Osteocyte (in vitro differentiated cells): ENCODE results near the gene NHSL2. TPM values are rescaled to one million over a fixed set of nuclear protein-coding genes. Genes with fewer than 3 reads are reported as not detected.

ENCODE experiments used
- DNase-seq: peaks from one replicate; pipeline ENCODE4 v3.0.0; 2021; ENCODE audit warnings: mixed read lengths; ENCODE audit not compliant: unreplicated experiment; ENCODE audit errors: extremely low spot score
- H3K27ac Mint-ChIP-seq: one replicate; pipeline ENCODE4 v1.8.0; 2021; ENCODE audit warnings: mild to moderate bottlenecking, mixed read lengths; ENCODE audit not compliant: unreplicated experiment
- H3K27me3 Mint-ChIP-seq: one replicate; pipeline ENCODE4 v1.8.0; 2021; ENCODE audit warnings: mixed read lengths; ENCODE audit not compliant: unreplicated experiment
- H3K36me3 Mint-ChIP-seq: one replicate; pipeline ENCODE4 v1.8.0; 2021; ENCODE audit warnings: mixed read lengths; ENCODE audit not compliant: unreplicated experiment
- H3K4me1 Mint-ChIP-seq: one replicate; pipeline ENCODE4 v1.8.0; 2021; ENCODE audit warnings: mixed read lengths; ENCODE audit not compliant: unreplicated experiment
- H3K4me3 Mint-ChIP-seq: one replicate; pipeline ENCODE4 v1.8.0; 2021; ENCODE audit warnings: mild to moderate bottlenecking, moderate library complexity, mixed read lengths; ENCODE audit not compliant: unreplicated experiment
- H3K9me3 Mint-ChIP-seq: one replicate; pipeline ENCODE4 v1.8.0; 2021; ENCODE audit warnings: mixed read lengths; ENCODE audit not compliant: unreplicated experiment
- CTCF ChIP-seq: fragments of 200-600 bp; sonication (generic); IDR thresholded peaks from 2 replicates; pipeline ENCODE4 v1.5.0; 2021; ENCODE audit warnings: antibody characterized with exemption, mild to moderate bottlenecking, moderate library complexity
- total RNA-seq: library from RNA; stranded (reverse); gene quantifications from 2 replicates; pipeline ENCODE4 v1.2.1, GENCODE V29; 2021

NHSL2 gene
- total RNA-seq, 1 donor from 2014 or later, result 7.3 TPM

- DNase-seq, result no peak
- no peak for TF ChIP-seq CTCF
- Mint-ChIP-seq H3K9me3 (peaks cover under 1% of the 10 kb centered on the region), H3K4me1 (no peaks in the 10 kb centered on the region), H3K27me3 (no peaks in the 10 kb centered on the region), H3K27ac (no peak overlapping the region), H3K4me3 (no peak overlapping the region), H3K36me3 (no peaks in the 10 kb centered on the region)
Observed at GRCh38 chrX:72081605-72082320, 171.1 kb downstream of the NHSL2 start.

GRCh38 chrX:72083291-72083690, 172.6 kb downstream of the NHSL2 start:
- TF ChIP-seq CTCF, result no peak
- Mint-ChIP-seq H3K27me3 (no peaks in the 10 kb centered on the region), H3K27ac (no peak overlapping the region)

GRCh38 chrX:72084114-72084513, 173.5 kb downstream of the NHSL2 start:
- no peaks in the 10 kb centered on the region for H3K4me1 Mint-ChIP-seq
- H3K9me3 Mint-ChIP-seq, result peaks cover 6% of the 10 kb centered on the region
- DNase-seq, result no peak
- H3K4me3 Mint-ChIP-seq, result no peak overlapping the region
- no peak overlapping the region for H3K27ac Mint-ChIP-seq
- H3K36me3 Mint-ChIP-seq, result no peaks in the 10 kb centered on the region
- no peak for TF ChIP-seq CTCF
- H3K27me3 Mint-ChIP-seq, result no peaks in the 10 kb centered on the region

More at GRCh38 chrX:72083291-72083690, 172.6 kb downstream of the NHSL2 start:
- no peaks in the 10 kb centered on the region for H3K36me3 Mint-ChIP-seq
- no peak overlapping the region for H3K4me3 Mint-ChIP-seq
- H3K9me3 Mint-ChIP-seq, result peaks cover 5% of the 10 kb centered on the region
- DNase-seq, result no peak
- no peaks in the 10 kb centered on the region for H3K4me1 Mint-ChIP-seq

- H3K4me1 Mint-ChIP-seq, result no peaks in the 10 kb centered on the region
- H3K36me3 Mint-ChIP-seq, result no peaks in the 10 kb centered on the region
- no peaks in the 10 kb centered on the region for H3K27me3 Mint-ChIP-seq
- TF ChIP-seq CTCF, result no peak
- no peak overlapping the region for H3K27ac Mint-ChIP-seq
- no peak for DNase-seq
- peaks cover 11% of the 10 kb centered on the region for H3K9me3 Mint-ChIP-seq
- H3K4me3 Mint-ChIP-seq, result no peak overlapping the region
Observed at GRCh38 chrX:72086995-72087394, 176.3 kb downstream of the NHSL2 start.

GRCh38 chrX:72088761-72089160, 178.1 kb downstream of the NHSL2 start:
- no peak overlapping the region for H3K4me3 Mint-ChIP-seq
- H3K4me1 Mint-ChIP-seq, result no peaks in the 10 kb centered on the region
- no peak for DNase-seq
- peaks cover 11% of the 10 kb centered on the region for H3K9me3 Mint-ChIP-seq
- no peak overlapping the region for H3K27ac Mint-ChIP-seq
- no peaks in the 10 kb centered on the region for H3K36me3 Mint-ChIP-seq
- TF ChIP-seq CTCF, result no peak
- no peaks in the 10 kb centered on the region for H3K27me3 Mint-ChIP-seq
